OCI-LY7 (cell line): ENCODE measurements around the gene CDC42BPB. TPM values are rescaled to one million over a fixed set of nuclear protein-coding genes. Genes with fewer than 3 reads are reported as not detected.

ENCODE experiments used
- BruUV-seq: library from RNA; stranded (reverse); fragments of 400-500 nt; replicated peaks from 2 replicates; lab custom pipeline; 2021; lab: Mats Ljungman, UMichigan
- CTCF ChIA-PET: fragments of 300-600 bp; sonication (Branson Sonifier 250); formaldehyde crosslinking; loops from one replicate; lab custom pipeline; 2022; ENCODE audit warnings: antibody characterized with exemption; ENCODE audit not compliant: unreplicated experiment; lab: Charles Lee
- POLR2A ChIA-PET: fragments of 300-600 bp; sonication (Branson Sonifier 250); formaldehyde crosslinking; loops from one replicate; lab custom pipeline; 2022; ENCODE audit warnings: antibody characterized with exemption; lab: Charles Lee
- DNase-seq: peaks from one replicate; pipeline ENCODE4 v3.0.0-alpha.2; 2015; ENCODE audit warnings: low spot score
- H2AFZ ChIP-seq: fragments of 200-600 bp; sonication (generic), shearing (Covaris generic); 2 replicates; pipeline ENCODE4 v1.6.1; 2014; ENCODE audit warnings: mild to moderate bottlenecking, antibody characterized with exemption, low read length, moderate library complexity
- H3K27ac ChIP-seq: fragments of 200-600 bp; sonication (generic); 2 replicates; pipeline ENCODE4 v1.5.1; 2014; ENCODE audit warnings: mixed run types, low read depth, mild to moderate bottlenecking, moderate library complexity, low read length, inconsistent platforms; ENCODE audit not compliant: poor library complexity, severe bottlenecking
- H3K36me3 ChIP-seq: fragments of 200-600 bp; sonication (generic); 2 replicates; pipeline ENCODE4 v1.6.1; 2014; ENCODE audit warnings: mild to moderate bottlenecking, antibody characterized with exemption, low read length, moderate library complexity, mixed read lengths; ENCODE audit not compliant: insufficient read depth
- H3K4me1 ChIP-seq: fragments of 200-600 bp; sonication (generic); 2 replicates; pipeline ENCODE4 v1.5.1; 2014; ENCODE audit warnings: mild to moderate bottlenecking, low read length; ENCODE audit not compliant: insufficient read depth, poor library complexity, severe bottlenecking
- H3K4me2 ChIP-seq: fragments of 200-600 bp; sonication (generic); 2 replicates; pipeline ENCODE4 v1.6.1; 2014; ENCODE audit warnings: mild to moderate bottlenecking, low read length
- H3K4me3 ChIP-seq: fragments of 200-600 bp; sonication (generic); 2 replicates; pipeline ENCODE4 v1.5.1; 2014; ENCODE audit warnings: mild to moderate bottlenecking, low read depth, low read length; ENCODE audit not compliant: poor library complexity, severe bottlenecking
- H3K79me2 ChIP-seq: fragments of 200-600 bp; sonication (generic); 2 replicates; pipeline ENCODE4 v1.6.1; 2016; ENCODE audit warnings: low read depth, mild to moderate bottlenecking, low read length, moderate library complexity, mixed read lengths; ENCODE audit not compliant: insufficient read depth
- H3K9me2 ChIP-seq: fragments of 200-600 bp; sonication (generic); 2 replicates; pipeline ENCODE4 v1.6.1; 2016; ENCODE audit warnings: mild to moderate bottlenecking, low read length, mixed read lengths; ENCODE audit not compliant: insufficient read depth
- H3K9me3 ChIP-seq: fragments of 200-600 bp; sonication (generic); 2 replicates; pipeline ENCODE4 v1.6.1; 2014; ENCODE audit warnings: mild to moderate bottlenecking, mixed run types, low read length, mixed read lengths
- H4K20me1 ChIP-seq: fragments of 200-600 bp; sonication (generic); 2 replicates; pipeline ENCODE4 v1.6.1; 2014; ENCODE audit warnings: mild to moderate bottlenecking, antibody characterized with exemption, low read length, moderate library complexity, mixed read lengths; ENCODE audit not compliant: insufficient read depth
- EZH2phosphoT487 ChIP-seq: fragments of 200-600 bp; sonication (generic); IDR thresholded peaks from 2 replicates; pipeline ENCODE4 v1.6.1; 2018; ENCODE audit warnings: low read depth, borderline replicate concordance, mild to moderate bottlenecking, mixed run types, antibody characterized with exemption, low read length, moderate library complexity, mixed read lengths
- intact Hi-C: fragments of 100-400 bp; cut with micrococcal nuclease; formaldehyde crosslinking; loops from one replicate; pipeline ENCODE4 v1.10.0; 2022; ENCODE audit not compliant: unreplicated experiment
- total RNA-seq, 2 experiments: library from RNA; depleted of rRNA in 1 of 2; stranded (reverse); fragments of >200 nt in 1 of 2; shearing (Covaris generic) in 1 of 2; gene quantifications; 2 replicates each; pipeline ENCODE4 v1.2.3, GENCODE V29; 2014 to 2022
- TF ChIP-seq, protein P1 (sequence below): fragments of 200-600 bp; sonication (generic); conservative IDR thresholded peaks from 2 replicates; pipeline ENCODE4 v1.5.1; 2014; ENCODE audit warnings: mild to moderate bottlenecking, antibody characterized with exemption, low read length, moderate library complexity, mixed read lengths

Gene CDC42BPB
- total RNA-seq, 2 experiments from 2014 or later, result 0.03 to 0.46 TPM

DNA sequence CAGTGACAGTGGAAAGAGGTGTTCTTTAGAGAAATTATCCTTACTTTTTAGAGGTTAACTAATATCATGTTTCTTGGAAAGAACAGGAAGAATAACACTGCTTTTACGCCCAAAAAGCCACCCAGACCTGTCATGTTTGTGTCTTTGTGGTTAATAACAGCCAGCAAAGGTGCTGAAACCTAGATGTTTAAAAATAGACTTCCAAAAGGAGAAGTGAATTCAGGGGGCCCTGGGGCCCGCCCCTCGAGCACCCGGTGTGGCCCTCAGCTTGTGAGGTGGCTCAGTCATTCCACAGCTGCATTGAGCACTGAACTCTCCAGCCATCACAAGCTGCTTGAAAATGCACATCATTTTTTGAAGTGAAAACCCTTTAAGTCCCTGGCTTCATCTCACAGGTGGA lies 155.7 kb downstream of the CDC42BPB start:
- no peaks in the 10 kb centered on the region for H3K9me3 ChIP-seq
- peak overlapping the region; percentile 36 for H3K4me3 ChIP-seq
- ChIA-PET POLR2A (interaction anchor here (0.6 kb wide), 1 partner anchor 49 kb away, joined by 3 read pairs; no protein-coding TSS in a partner anchor), CTCF (no interaction called here)
- peaks cover 28% of the 10 kb centered on the region for H3K4me1 ChIP-seq
- H3K4me2 ChIP-seq, result peak overlapping the region; percentile 72
- peaks cover 4% of the 10 kb centered on the region; the same call in 1 of the 2 replicates for H4K20me1 ChIP-seq
- H3K27ac ChIP-seq, result peak overlapping the region; percentile 59
- H3K9me2 ChIP-seq, result no peaks in the 10 kb centered on the region
- no TSS peak for BruUV-seq
- TF ChIP-seq, protein P1, sequence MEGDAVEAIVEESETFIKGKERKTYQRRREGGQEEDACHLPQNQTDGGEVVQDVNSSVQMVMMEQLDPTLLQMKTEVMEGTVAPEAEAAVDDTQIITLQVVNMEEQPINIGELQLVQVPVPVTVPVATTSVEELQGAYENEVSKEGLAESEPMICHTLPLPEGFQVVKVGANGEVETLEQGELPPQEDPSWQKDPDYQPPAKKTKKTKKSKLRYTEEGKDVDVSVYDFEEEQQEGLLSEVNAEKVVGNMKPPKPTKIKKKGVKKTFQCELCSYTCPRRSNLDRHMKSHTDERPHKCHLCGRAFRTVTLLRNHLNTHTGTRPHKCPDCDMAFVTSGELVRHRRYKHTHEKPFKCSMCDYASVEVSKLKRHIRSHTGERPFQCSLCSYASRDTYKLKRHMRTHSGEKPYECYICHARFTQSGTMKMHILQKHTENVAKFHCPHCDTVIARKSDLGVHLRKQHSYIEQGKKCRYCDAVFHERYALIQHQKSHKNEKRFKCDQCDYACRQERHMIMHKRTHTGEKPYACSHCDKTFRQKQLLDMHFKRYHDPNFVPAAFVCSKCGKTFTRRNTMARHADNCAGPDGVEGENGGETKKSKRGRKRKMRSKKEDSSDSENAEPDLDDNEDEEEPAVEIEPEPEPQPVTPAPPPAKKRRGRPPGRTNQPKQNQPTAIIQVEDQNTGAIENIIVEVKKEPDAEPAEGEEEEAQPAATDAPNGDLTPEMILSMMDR, result no peak
- TF ChIP-seq EZH2phosphoT487, result no peak
- no peak overlapping the region for H2AFZ ChIP-seq
- H3K36me3 ChIP-seq, result no peaks in the 10 kb centered on the region
- H3K79me2 ChIP-seq, result no peaks in the 10 kb centered on the region
- DNase-seq, result peak; percentile 93
- intact Hi-C loops, result loop anchor here (1.0 to 5.0 kb wide), 2 partner anchors 16 to 379 kb away; no protein-coding TSS in a partner anchor

DNA sequence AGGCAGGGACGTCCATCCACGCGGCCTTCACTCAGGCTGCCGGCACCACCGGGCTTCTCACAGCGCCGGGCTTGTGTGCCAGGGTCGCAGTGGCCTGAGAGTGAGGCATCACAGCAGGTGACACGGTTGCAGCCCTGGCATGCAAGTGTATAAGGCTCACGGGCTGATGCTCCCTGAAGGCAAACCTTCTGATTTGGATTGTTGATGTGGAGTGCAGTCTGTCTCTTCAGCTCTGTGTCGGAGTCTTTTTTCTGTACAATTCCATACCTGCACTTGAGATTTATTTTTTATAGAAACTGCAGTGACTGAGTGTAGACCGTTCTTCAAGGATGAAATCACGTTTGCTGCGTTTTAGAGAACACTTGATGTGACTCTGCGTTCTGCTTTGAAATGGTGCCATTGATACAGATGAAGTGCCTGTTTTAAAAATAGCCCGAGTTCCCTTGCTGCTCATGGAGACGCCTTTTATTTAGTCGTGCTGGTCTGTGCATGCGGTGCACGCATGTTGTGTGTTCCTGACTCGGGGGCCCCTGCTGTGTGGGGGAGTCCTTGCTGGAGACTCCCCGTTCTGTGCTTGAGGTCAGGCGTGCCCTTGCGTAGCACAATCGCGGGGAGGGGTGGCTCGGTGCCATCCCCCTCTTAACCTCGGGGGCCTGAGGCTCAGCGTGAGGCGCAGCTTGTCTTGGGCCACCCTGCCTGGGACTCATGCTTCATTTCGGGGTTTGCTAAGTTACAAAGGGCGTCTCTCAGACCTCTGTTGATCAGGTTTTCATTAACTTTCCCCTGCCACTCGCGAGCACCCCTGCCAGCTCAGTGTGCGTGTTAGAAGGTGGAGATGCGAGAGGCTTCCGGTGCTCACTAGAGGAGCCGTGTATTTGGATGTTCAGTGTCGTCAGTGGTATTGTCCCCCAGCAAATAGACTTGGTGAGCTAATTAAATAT lies 156.4 kb downstream of the CDC42BPB start:
- no peaks in the 10 kb centered on the region for H3K36me3 ChIP-seq
- CTCF ChIA-PET, result no interaction called here
- peaks cover 28% of the 10 kb centered on the region for H3K4me1 ChIP-seq
- intact Hi-C loops, result loop anchor here (1.0 to 5.0 kb wide), 2 partner anchors 16 to 379 kb away; no protein-coding TSS in a partner anchor
- H3K79me2 ChIP-seq, result no peaks in the 10 kb centered on the region
- TF ChIP-seq, protein P1, result no peak
- TF ChIP-seq EZH2phosphoT487, result no peak
- peak; percentile 42 for DNase-seq
- H3K9me3 ChIP-seq, result no peaks in the 10 kb centered on the region
- no peaks in the 10 kb centered on the region for H3K9me2 ChIP-seq
- H3K27ac ChIP-seq, result peak overlapping the region; percentile 59
- peak overlapping the region; percentile 72 for H3K4me2 ChIP-seq
- POLR2A ChIA-PET, result interaction anchor here (0.6 kb wide), 1 partner anchor 1140 kb away, joined by 3 read pairs; no protein-coding TSS in a partner anchor
- BruUV-seq, result no TSS peak
- peak overlapping the region; percentile 36 for H3K4me3 ChIP-seq
- H4K20me1 ChIP-seq, result peaks cover 4% of the 10 kb centered on the region; the same call in 1 of the 2 replicates
- H2AFZ ChIP-seq, result no peak overlapping the region
